ENCODE data around the gene NEK6.

NEK6 gene

GRCh38 chr9:124277420-124277819 lies 19.7 kb downstream of the NEK6 start:
- Histone ChIP-seq H3K4me1 (ENCODE audit: control insufficient read depth in 1 of 2, insufficient read depth in 1 of 2, low read depth in 1 of 2, low read length in 1 of 2) (peaks cover 43 to 66% of the 10 kb centered on the region in 2 experiments), H3K27ac (peak overlapping the region; percentile 65), H3K27me3 (no peaks in the 10 kb centered on the region), H3K9me3 (no peaks in the 10 kb centered on the region), H3K36me3 (peaks cover 7% of the 10 kb centered on the region), H3K4me3 (ENCODE audit: low read depth in 1 of 2, low read length in 1 of 2) (no peak overlapping the region)
- TF ChIP-seq, protein P1, sequence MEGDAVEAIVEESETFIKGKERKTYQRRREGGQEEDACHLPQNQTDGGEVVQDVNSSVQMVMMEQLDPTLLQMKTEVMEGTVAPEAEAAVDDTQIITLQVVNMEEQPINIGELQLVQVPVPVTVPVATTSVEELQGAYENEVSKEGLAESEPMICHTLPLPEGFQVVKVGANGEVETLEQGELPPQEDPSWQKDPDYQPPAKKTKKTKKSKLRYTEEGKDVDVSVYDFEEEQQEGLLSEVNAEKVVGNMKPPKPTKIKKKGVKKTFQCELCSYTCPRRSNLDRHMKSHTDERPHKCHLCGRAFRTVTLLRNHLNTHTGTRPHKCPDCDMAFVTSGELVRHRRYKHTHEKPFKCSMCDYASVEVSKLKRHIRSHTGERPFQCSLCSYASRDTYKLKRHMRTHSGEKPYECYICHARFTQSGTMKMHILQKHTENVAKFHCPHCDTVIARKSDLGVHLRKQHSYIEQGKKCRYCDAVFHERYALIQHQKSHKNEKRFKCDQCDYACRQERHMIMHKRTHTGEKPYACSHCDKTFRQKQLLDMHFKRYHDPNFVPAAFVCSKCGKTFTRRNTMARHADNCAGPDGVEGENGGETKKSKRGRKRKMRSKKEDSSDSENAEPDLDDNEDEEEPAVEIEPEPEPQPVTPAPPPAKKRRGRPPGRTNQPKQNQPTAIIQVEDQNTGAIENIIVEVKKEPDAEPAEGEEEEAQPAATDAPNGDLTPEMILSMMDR (IDR thresholded peaks at IDR 0.05) = no peak

GRCh38 chr9:124278054-124278540 lies 20.3 kb downstream of the NEK6 start:
- H3K4me3 ChIP-seq (ENCODE audit: low read depth in 1 of 2, low read length in 1 of 2) = peak overlapping the region in 1 of 2 experiments; percentile 14
- H3K4me1 ChIP-seq (ENCODE audit: control insufficient read depth in 1 of 2, insufficient read depth in 1 of 2, low read depth in 1 of 2, low read length in 1 of 2) = peaks cover 48 to 70% of the 10 kb centered on the region in 2 experiments
- peaks cover 7% of the 10 kb centered on the region for H3K36me3 ChIP-seq
- no peaks in the 10 kb centered on the region for H3K27me3 ChIP-seq
- no peaks in the 10 kb centered on the region for H3K9me3 ChIP-seq
- TF ChIP-seq, protein P1 (IDR thresholded peaks at IDR 0.05) = no peak
- peak overlapping the region; percentile 65 for H3K27ac ChIP-seq

- no peaks in the 10 kb centered on the region for H3K9me3 ChIP-seq
- TF ChIP-seq, protein P1 (IDR thresholded peaks at IDR 0.05) = no peak
- H3K4me1 ChIP-seq (ENCODE audit: control insufficient read depth in 1 of 2, insufficient read depth in 1 of 2, low read depth in 1 of 2, low read length in 1 of 2) = peaks cover 46 to 62% of the 10 kb centered on the region in 2 experiments
- peaks cover 7% of the 10 kb centered on the region for H3K36me3 ChIP-seq
- peak overlapping the region; percentile 56 for H3K27ac ChIP-seq
- no peak overlapping the region for H3K4me3 ChIP-seq (ENCODE audit: low read depth in 1 of 2, low read length in 1 of 2)
- H3K27me3 ChIP-seq = no peaks in the 10 kb centered on the region
These were observed 21.9 kb downstream of the NEK6 start for GRCh38 chr9:124279531-124280175.

DNA sequence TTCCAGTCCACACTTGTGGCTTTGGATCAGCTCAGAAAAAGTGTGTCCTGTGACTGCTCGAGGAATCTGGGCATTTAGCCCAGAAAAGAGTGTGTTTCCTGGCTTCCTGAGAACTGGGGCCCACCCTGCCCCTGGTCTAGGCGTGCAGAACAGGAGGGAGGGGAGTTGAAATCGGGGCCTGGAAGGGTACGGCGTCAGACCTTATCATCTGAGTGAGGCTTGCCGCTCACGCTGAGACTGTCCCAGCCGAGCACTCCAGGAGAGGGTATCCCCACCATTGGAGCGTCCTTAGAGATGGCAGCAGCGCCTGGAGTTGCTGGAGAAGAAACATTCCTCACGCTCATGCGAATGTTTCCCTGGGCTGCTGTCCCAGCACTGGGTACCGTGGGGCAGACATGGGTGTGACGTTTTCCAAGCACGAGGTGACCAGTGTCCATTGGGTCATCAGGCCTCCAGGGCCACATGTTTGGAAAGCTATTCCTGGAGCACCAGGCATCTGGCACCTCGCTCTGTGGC lies 22.5 kb downstream of the NEK6 start:
- no peaks in the 10 kb centered on the region for H3K9me3 ChIP-seq
- peaks cover 50 to 65% of the 10 kb centered on the region in 2 experiments for H3K4me1 ChIP-seq (ENCODE audit: control insufficient read depth in 1 of 2, insufficient read depth in 1 of 2, low read depth in 1 of 2, low read length in 1 of 2)

GRCh38 chr9:124281931-124282371 lies 24.2 kb downstream of the NEK6 start:
- H3K27ac ChIP-seq = peak overlapping the region; percentile 68
- H3K4me3 ChIP-seq (ENCODE audit: low read depth in 1 of 2, low read length in 1 of 2) = peak overlapping the region in 1 of 2 experiments; percentile 21
- H3K27me3 ChIP-seq = no peaks in the 10 kb centered on the region
- H3K36me3 ChIP-seq = peaks cover 14% of the 10 kb centered on the region
- no peaks in the 10 kb centered on the region for H3K9me3 ChIP-seq
- peaks cover 67 to 81% of the 10 kb centered on the region in 2 experiments for H3K4me1 ChIP-seq (ENCODE audit: control insufficient read depth in 1 of 2, insufficient read depth in 1 of 2, low read depth in 1 of 2, low read length in 1 of 2)
- TF ChIP-seq, protein P1 (IDR thresholded peaks at IDR 0.05) = no peak

More for the DNA sequence above, 22.5 kb downstream of the NEK6 start:
- TF ChIP-seq, protein P1 (IDR thresholded peaks at IDR 0.05) = no peak
- H3K27ac ChIP-seq = peak overlapping the region; percentile 56
- H3K4me3 ChIP-seq (ENCODE audit: low read depth in 1 of 2, low read length in 1 of 2) = no peak overlapping the region
- H3K36me3 ChIP-seq = peaks cover 7% of the 10 kb centered on the region
- H3K27me3 ChIP-seq = no peaks in the 10 kb centered on the region

Measured in neutrophil (primary cell).